ENCODE measurements around the gene TEC. TPM values are rescaled to one million over a fixed set of nuclear protein-coding genes. Genes with fewer than 3 reads are reported as not detected.

Gene TEC
- total RNA-seq (2022; extraction: Qiagen RNA extraction) = 1.5 to 2.3 TPM (median 1.6 TPM) in 5 replicates

DNA sequence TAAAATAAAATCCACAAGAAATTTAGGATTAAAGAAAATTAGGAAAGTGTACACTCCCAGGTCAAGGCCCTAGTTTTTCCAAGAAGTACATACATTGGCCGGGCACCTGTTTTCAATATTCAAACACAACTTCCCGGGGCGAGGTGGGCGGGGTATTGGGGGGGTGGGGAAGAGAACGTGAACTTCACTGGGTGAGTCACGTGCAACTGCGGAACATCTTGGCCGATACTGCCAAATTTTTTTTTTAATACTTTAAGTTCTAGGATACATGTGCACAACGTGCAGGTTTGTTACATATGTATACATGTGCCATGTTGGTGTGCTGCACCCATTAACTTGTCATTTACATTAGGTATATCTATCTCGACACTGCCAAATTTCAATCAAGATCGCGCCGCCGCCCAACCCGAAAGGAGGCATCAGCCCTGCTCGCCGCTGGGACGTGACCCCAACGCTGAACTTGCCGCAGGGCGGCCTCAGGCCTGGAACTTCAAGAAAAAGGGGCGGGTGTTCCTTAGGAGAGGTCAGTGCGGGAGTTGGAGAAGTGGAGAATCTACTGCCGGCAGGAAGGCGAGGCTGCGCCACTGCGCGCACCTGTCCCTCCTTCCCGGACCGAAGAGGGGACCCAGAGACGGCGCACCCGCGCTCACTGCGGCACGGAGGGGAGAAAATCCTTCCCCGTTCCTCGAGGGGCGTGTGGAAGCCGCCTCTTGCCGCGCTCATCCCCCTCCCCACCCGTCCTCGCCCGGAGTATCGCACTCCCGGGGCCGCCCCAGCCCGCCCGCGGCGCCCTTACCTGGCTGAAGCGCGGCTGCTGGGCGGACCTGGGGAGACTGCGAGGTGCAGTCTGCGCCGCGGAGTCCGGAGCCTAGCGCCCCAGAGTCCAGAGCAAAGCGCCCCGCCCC, at the start of gene TEC:
Gene TEC, minus strand, starts transcription at position 883 of the 905 bp plus-strand sequence. CDS start 41,224 bp downstream, outside the sequence.

DNA sequence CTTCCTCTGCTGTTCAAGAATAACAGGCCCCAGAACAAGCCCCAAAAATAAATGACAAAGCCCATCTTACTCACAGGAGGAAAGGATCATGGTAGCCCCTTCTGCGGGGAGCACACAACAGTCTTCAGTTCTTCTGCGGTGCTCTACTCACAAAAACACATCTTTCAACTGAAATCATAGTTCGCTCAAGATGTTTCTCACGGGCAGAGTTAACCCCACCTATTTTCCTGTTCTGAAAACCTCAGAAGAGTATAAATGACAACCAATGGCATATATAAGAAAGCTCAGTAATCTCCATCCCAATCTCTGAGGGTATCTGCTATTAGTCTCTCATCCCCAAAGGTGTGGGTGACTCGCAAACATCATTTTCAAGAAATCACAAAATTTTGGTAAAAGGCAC, 135.6 kb downstream of the TEC start, which contains the start of gene TXK:
Gene TXK, minus strand, starts transcription at position 170 of the 400 bp plus-strand sequence. Its CDS starts 80 bp downstream, at position 90.

Other genes with a start within 250 kb of the TEC start
- gene TXK, start 135.6 kb downstream of the TEC start, total RNA-seq (2022; extraction: Qiagen RNA extraction) = 0.08 to 0.26 TPM (median 0.14 TPM) in 5 replicates
- gene SLAIN2, start 71.7 kb upstream of the TEC start, total RNA-seq (2022; extraction: Qiagen RNA extraction) = 19.0 to 27.8 TPM (median 25.4 TPM) in 5 replicates
- gene SLC10A4, start 213.5 kb upstream of the TEC start, total RNA-seq (2022; extraction: Qiagen RNA extraction) = 4.0 to 7.2 TPM (median 6.7 TPM) in 5 replicates
- gene ZAR1, start 220.4 kb upstream of the TEC start, total RNA-seq (2022; extraction: Qiagen RNA extraction) = 0.06 TPM in 1 of 5 replicates, not detected in the others